ENCODE measurements around the gene VSIG2.

VSIG2 gene

DNA sequence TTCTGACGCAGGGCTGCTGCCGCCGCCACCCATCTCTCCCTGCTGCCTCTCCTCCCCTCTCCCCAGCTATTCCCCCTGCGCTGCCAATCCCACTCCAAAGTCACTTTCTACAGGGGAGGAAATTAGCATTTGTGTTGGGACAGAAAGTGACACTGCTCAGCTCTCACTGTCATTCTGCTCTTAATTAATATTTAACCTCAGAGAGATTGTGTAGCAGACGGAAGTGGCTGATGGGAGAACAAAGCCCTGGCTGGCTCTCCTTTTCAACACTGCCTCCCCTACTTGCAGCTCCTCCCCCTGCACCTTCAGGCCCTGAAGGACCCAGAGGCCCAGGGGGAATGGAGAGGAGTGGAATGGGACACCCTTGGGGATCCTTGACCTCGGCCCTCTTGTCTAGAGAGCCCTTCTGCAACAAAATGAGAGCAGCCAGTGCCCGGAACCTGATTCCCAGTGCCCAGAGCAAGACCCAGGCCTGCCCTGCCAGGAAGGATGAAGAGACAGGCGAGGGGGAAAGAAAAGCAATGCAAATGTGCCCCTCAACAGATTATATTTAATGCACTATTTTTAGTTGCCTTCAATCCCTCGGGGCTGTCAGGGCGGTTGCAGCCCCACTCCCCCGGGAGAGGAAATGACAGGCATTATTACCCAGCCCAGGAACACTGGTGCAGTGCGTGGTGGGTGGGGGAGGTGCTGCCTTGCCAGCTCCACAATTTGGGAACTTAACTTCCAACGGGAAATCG lies 26.9 kb downstream of the VSIG2 start:
- no peak for DNase-seq (ENCODE audit: low read depth in 3 of 3, low spot score in 1 of 3)

DNA sequence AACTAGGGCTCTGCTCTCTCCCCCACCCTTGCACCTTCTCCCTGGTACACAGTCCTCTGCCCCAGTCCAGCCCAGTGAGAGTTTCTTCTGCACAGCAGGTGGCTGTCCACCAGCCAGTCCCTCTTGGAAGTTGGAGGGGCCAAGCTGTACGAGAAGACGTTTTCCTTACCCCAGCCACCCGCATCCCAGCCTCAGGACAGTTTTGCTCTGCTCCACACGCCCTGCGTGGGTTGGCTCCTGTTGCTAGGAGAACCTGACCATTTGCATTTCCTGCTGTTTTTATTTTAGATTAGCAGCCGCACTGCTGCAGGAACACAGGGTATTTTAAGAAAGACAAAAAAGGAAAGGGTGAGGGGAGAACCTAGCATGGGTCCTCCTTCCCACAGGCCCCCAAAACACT lies 29.9 kb downstream of the VSIG2 start:
- no peak for DNase-seq (ENCODE audit: low read depth in 3 of 3, low spot score in 1 of 3)

DNA sequence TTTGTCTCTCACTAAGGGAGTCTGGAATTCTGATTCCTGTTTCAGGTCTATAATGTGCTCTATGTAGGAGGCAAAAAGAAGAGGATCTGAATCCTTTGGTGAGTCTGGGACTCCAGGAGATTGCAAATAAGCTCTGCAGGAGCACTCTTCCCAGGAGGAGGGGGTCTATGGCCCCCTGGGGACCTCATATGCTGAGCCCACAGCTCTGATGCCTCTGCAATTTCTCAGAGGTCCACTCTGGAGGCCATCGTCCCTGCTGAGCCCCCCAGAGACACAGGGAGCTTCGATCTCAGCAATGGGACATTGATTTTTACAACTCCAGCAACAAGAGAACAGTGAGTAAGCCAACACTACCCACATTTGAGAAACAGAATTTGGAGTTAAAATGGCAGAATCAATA lies 32.5 kb downstream of the VSIG2 start:
- no peak for DNase-seq (ENCODE audit: low read depth in 3 of 3, low spot score in 1 of 3)

DNA sequence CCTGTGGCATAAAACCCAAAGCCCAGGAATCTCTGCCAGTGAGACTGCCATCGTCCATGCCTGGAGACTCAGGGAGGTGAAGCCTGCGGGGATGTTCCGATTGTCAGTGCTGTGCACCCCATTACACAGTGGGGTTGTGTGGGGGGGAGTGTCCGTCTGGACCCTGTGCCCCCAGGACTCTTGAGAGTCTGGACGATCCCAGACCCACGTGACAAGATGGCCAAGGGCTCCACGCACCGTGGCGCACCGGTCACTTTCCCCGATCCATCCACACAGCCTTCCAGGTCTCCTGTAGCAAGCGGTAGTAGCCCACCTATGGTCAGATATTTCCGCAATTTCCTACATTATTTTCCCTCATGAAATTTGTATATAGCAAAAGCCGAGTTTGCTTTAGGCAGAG lies 33.3 kb downstream of the VSIG2 start:
- no peak for DNase-seq (ENCODE audit: low read depth in 3 of 3, low spot score in 1 of 3)

DNA sequence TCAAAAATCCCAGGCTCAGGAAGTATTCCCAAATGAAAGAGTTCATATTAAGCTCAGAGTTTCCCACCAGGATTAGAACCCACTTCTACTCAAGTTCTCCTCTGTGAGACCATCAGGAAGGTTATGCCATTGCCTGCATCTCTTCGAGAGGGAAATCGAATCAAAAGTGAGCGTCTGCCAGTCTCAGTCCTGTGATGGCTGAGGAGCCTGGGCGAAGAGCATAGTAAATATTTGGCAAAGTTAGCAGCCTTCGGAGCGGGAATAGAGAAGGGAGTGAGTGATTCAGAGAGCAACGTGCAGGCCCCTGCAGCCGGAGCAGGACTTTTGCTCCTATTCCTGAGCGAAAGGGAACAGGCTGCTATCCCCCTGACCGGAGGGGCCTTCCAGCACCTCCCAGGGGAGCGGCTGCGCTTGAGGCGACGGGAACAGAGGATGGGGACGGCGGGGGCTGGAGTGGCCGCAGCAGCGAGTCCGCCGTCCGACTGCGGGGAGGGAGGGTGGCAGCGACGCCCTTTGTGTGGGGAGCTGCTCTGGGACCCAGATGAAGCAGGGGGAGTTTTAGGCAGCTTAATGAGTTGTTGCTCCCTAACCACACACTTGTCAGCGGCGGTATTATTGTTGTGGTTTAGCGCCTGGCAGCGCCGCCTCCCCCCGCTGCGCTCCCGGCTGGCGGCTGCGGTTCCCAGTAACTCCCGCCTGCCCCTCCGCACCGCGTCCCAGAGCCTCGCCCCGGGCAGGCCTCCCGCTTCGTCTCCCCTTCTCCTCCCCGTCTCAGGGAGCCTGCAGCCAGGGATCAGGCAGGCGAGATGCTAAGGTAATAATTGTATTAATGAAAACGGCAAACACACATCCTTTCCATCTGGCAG lies 34.0 kb downstream of the VSIG2 start:
- no peak for DNase-seq (ENCODE audit: low read depth in 3 of 3, low spot score in 1 of 3)

DNA sequence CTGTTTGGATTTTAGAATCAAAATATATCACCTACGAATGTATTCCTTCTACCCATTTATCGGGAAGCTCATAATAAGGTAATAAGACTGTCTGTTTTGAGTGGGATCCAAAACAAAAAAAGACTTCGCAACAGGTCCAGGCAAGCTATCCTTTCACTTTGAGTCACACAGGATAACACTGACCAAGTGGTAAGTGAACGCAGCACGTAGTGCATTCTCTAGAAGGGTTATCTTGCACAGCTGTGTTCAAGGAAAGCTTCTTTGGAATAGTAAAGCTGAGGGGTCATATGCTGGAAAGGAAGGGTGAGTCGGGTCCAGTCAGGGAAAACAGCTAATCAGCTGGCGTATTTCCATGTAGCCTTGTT lies 34.7 kb downstream of the VSIG2 start:
- no peak for DNase-seq (ENCODE audit: low read depth in 3 of 3, low spot score in 1 of 3)

DNA sequence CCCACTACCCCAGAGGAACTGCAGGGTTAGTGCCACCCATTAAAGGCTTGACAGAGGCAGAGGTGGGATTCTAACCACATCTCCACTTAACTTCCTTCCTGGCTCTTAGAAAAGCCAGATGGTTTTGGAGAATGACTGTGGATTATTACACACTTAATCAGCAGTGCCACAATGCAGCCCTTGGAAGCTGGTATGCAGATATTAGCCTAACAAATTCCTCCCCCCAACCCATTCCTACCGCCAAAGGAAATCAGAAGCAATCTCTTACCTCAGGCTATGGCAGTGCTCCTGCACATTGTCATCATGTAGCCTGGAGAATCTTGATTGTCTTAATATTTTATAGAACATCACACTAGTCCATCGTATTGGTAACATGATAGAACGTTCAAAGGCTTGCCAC lies 35.5 kb downstream of the VSIG2 start:
- DNase-seq (ENCODE audit: low read depth in 3 of 3, low spot score in 1 of 3): no peak

DNA sequence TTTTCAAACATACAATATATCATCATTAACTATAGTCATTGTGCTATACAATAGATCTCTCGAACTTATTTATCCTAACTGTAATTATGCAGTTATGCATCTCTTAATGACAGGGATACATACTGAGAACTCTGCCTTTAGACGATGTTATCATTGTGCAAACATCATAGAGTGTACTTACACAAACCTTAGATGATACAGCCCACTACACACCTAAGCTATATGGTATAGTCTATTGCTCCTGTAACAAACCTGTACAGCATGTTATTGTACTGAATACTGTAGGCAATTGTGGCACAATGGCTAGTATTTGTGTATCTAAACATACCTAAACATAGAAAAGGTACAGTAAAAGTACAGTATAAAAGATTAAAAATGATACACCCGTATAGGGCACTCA lies 39.7 kb downstream of the VSIG2 start:
- DNase-seq (ENCODE audit: low read depth in 3 of 3, low spot score in 1 of 3): no peak

DNA sequence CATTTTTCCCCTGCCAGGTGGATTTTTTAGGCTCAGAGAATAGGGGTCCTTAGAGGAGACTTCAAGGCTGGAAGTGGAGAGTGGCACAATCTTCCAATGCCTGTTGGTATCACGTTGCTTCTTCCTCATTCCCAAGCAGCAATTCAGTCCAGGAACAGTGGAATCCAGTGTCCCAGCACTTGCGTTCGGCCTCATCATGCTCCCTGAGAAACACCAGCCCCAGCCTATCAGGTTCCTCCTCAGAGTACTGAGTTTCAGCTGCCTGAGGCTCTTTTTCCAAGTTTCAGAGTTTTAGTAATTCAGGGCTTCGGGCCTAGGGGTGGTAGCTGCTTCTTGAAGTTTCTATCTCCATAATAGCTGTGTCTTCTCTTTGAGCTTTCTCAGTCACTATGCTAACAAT lies 44.2 kb downstream of the VSIG2 start:
- no peak for DNase-seq (ENCODE audit: low read depth in 3 of 3, low spot score in 1 of 3)

DNA sequence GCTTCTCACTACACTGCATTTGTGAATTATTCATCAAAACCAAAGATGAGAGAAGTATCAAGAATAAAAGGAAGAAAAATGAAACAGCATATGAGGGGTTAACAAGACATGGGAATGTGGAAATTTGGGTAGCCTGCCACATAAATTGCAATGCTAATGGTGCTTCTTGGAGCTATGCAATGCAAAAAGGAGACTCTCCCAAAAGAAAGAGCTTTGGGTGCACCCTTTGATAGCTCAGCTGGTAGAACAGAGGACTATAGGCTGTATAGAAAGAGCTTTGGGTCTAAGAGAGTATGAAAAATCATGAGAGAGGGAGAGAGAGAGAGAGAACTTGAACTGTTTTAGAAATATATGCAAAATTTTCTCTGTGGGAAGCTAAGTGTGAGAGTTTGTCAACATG lies 52.0 kb downstream of the VSIG2 start:
- no peak for DNase-seq (ENCODE audit: low read depth in 3 of 3, low spot score in 1 of 3)

DNA sequence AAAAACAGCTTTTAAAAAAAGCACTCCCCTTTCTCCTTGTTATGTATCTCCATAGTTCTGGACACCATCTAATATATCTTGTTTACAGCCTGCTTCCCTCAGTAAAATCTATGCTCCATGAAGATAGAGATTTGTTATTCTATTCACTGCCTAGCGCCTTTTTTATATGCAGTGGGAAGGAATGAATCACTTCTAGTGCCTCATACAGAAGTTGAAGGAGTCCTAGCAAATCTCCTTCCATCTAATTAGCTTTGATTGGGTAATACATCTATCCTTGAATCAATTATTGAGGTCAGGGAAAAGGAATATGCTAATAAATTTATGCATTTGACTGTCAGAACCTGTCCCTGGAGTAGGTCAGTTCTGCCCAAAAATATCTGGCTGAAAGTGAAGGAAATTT lies 52.5 kb downstream of the VSIG2 start:
- no peak for DNase-seq (ENCODE audit: low read depth in 3 of 3, low spot score in 1 of 3)

Data from stimulated activated CD4-positive, alpha-beta T cell treated with anti-CD3 and anti-CD28 coated beads, TNF-alpha, amount 100 ng/mL, for 1 hour (primary cell).